NCI-H226 (cell line): ENCODE data around the gene FOXN3.
A peak's percentile ranks its signal among the peaks of the same experiment; 100 is the strongest.
"Not testable (repeated sequence)": the region's sequence is repeated elsewhere in the genome, so short reads cannot be mapped to it uniquely, and the experiment has no call there.

ENCODE experiments used
- DNase-seq: peaks from one replicate; pipeline ENCODE4 v3.0.0-alpha.2; 2015

Gene FOXN3

GRCh38 chr14:89217891-89218290 is 199.1 kb downstream of the FOXN3 start:
- DNase-seq = no peak

DNA sequence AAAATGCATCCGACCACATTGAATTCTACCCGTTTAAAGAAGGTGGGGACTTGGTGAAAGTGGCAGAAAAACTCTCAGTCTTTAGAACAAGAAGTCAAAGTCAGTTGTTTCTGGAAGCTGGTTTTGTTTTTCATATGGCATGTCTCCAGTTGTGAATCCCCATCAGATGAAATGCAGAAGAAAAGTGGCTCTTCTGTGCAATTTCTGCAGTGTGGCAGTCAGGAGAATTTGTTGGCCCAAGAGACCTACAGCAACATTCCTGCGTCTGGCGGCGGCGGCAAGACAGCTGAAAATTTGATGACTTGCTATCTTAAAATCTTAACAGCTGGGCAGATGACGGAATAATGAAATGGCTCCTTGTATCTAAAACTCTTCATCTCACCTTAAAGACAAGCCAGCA is 201.5 kb downstream of the FOXN3 start:
- no peak for DNase-seq

DNA sequence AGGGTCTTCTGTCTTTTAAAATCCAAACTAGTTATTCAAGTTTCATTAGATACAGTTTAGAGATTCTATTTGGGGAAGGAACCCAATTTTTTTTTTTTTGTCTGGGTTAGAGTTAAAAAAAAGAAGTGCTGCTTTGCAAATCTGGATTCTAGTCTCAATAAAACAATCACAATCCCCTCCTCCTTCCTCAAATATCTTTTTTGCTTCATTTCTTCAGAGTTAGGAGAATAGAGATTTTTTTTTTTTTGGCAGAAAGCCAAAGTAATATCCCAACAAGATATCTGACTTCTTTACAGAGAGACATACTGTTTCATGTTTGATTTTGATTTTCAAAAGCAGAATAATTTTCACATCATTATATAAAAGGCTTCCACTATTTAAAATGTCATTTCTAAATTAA is 201.9 kb downstream of the FOXN3 start:
- DNase-seq = no peak

GRCh38 chr14:89214221-89214965 is 202.6 kb downstream of the FOXN3 start:
- DNase-seq = no peak

- DNase-seq = no peak
Observed at GRCh38 chr14:89212386-89213235, 204.4 kb downstream of the FOXN3 start.

DNA sequence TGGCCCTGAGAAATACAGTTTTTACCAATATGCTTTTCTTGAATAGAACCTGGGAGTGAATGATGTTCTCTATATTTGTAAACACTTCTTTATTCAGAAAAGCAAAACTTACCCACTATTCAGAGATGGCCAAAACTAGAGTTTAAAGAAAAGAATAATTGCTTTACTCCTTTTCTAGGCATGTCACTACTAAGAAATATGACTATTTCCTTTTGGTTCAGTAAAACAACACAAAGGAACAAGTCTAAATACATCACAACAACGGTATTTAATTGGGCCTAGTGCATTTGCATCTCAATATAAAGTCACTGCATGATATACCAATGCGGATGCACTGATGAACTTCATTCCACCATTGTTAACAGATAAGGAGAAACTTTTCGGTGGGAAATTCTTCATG is 207.5 kb downstream of the FOXN3 start:
- DNase-seq = no peak

DNA sequence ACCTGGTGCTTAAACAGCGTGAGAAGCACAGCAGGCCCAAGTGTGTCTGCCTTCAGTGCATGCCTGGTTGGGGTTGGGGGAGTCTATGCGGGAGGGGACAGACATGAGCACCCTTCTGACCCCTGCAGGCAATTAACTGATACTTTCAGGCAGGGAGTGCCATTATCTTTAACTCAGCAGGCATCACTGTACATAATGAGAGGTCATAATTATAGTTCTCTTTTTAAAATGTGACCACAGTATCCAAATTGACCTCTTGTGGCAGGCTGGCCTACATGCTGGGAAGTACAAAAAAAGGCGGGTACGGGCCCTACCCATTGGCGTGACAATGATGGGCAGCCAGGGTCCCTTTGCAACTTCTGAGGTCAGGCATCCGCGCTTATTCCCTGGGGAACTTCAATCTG is 209.1 kb downstream of the FOXN3 start:
- DNase-seq = no peak

- DNase-seq = no peak
Observed at GRCh38 chr14:89206389-89207031, 210.5 kb downstream of the FOXN3 start.

DNA sequence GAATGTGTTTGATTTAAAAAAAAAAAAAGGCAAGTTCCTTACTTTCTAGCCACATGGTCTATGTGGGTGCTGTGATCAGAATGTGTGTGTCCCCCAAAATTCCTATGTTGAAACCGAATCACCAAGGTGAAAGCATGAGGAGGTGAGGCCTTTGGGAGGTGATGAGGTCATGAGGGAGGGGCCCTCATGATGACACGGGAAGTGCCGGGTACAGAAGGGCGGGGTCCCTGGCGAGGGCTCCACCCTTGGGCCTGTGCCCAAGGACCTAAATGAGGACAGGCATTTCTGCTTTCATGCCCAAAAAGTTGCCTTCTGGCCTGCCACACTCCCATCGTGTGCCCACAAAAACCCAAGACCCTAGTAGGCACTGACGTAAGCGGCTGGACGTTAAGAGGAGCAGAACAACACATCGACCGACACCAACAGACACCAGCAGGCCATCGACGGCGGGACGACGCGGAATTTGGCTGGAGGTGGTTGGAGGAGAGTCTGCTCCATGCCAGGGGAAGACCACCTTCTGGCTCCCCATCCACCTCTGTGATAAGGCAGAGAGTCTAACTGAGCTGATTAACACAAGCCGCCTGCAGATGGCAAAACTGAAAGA is 211.8 kb downstream of the FOXN3 start:
- no peak for DNase-seq

GRCh38 chr14:89202413-89203190 is 214.4 kb downstream of the FOXN3 start:
- no peak for DNase-seq

GRCh38 chr14:89201645-89202044 is 215.4 kb downstream of the FOXN3 start:
- no peak for DNase-seq

DNA sequence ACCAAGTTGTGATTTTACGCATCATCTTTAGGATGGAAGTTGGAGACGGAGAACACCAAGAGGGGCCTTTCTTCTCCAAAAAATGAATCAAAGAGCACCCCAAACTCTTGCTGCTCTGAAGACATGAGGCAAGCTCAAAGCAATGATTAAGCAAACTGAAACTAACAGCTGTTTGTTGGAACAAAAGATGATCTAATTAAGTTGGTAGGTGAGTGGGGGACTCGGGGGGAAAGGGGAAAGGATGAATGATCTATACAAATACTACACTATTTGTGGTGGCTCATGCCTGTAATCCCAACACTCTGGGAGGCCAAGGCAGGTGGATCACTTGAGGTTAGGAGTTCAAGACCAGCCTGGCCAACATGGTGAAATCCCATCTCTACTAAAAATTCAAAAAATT is 217.7 kb downstream of the FOXN3 start:
- not testable (repeated sequence) for DNase-seq

DNA sequence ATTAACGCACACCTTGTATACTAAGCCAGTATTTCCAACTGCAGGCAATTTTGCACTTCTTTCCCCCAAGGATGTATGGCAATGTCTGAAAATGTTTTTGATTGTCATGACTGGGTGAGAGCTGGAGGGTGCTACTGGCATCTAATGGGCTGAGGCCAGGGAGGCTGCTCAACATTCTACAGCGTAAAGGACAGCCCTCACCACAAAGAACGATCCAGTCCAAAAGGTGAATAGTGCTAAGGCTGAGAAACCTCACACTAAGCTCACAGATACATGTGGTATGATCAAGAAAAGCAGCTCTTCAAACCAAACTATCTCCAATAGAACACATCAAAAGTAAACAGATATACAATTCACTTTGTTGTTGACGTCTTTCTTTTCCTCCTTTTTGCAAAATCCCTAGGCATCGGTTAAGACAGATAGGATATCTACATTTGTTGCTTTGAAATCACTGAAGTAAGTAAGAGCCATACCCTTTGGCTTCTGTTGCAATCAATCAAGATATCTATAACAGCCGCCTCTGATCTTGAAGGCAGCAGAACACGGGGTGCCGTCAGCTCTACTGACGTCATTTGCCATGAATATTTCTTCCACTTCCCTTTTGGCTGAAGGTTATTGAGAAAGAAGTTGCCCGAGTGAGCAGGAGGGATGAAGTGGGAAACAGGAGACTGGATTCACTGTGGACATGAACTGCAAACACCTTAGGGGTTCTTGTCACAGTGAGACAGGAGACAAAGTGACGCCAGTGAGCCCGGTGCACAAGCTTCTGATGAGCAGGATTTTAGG is 218.3 kb downstream of the FOXN3 start:
- no peak for DNase-seq

DNA sequence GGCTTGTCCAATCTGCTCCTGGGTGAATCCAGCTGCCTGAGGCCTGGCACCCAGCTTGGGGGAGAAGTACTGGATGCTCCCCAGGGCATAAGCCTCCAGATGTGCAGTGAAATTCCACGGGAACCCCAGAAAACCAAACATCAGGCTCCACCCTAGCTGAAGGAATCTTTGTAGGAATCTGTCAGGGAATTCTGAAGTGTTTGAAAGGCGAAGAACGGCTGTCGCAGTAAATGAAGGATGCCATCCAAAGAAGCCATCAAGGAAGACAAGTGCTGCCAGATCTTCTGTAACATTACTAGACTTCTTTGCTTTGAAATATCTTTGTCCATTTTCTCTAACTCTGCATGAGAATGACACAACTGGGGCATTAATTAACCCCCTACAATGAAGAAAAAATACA is 219.4 kb downstream of the FOXN3 start:
- no peak for DNase-seq

GRCh38 chr14:89196545-89196944 is 220.5 kb downstream of the FOXN3 start:
- no peak for DNase-seq

DNA sequence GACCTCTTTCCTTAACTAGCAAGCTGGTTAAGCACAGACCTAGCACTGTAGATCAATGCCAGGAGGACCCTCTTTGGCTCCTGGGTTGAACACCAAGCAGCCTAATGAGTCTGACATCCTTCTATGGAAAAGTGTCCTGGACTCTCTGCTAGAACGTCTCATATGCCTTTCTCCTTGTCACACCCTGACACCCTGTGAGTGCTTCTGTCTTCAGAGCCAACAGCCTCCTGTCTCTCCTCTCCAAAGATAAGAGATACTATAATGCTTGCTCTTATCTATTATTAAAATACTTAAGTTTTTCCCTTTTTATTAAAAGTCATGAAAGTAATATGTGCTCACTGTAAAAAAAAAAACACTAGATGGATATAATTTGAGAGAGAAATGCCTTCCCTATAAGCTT is 222.7 kb downstream of the FOXN3 start:
- DNase-seq = no peak

DNA sequence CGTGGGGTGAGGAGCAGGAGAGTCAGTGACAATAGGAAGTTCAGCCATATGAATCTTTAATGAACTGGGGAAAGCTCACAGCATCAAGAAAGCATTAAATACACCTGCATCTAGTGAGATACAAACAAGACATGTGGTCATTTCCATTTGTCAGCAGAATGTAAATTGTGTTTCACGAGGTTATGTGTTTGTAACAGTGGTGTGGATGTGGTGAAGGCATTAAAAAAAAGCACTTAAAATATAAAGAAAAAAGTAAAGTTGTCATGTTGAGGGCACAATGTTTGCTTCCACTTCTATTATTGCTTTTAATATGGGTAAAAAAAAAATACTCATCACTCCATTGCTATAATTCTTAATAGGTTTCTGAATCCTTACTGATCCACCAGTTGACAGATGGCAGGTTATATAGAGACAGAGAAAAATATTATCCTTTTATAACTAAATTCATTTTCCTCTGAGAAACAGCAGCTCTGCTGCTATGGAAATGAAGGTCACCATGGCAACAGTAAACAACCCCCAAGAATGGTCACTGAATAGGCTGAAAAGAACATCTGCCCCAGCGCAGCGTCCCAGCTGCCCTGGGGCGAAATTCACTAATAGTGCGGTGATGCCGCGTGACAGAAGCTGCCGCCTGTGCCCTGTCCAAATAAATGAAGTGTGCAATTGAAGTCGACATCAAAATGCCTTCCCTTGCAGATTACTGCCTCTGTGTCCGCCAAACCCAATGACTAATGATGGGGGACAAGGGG is 226.1 kb downstream of the FOXN3 start:
- no peak for DNase-seq

DNA sequence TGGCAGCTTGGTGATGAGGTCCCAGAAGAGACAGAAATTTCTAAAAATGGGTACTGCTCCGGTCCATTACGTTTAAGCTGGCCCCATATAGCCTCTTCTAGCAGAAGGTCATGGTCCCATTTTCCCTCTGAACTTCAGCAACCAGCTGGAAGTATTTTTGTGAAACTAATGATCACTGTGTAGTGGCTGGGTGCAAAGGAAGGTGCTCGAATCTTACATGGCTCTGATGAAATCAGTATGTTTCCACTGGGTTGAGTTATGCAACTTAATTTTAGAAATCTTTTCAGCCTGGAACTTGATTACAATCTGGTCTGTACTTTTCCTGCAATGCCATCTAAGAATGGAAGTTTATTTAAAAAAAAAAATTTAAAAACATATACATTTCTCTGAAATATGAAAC is 228.5 kb downstream of the FOXN3 start:
- no peak for DNase-seq

- DNase-seq = no peak
Observed at GRCh38 chr14:89187501-89187900, 229.5 kb downstream of the FOXN3 start.

DNA sequence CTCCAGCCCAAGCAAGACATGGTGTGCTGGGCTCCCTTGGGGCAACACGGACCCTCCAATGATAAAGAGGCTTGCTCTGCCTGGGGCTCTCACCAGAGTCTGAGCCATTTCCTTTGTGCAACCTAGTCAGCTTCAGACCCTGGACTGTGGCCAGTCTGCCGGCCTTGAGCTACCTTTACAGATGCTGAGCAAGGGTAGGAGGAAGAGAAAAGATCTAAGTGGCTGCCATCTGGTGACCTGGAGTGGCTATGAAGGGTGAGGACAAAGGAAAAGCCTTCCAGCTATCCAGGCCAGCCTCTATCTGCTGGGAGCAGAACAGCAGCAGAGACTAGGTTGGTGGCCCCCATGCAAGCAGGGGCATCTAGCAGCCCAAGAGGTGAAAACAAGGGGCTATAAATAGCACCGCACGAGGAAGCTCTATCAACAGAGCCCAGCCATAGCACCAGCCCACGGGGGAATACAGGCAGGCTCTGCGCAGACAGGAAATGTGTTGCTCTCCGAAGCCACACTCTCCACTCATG is 230.1 kb downstream of the FOXN3 start:
- DNase-seq = peak; percentile 12
